Subcutaneous adipose tissue (tissue), 4 donors: Measurements from ENCODE around the gene CHD5. TPM values are rescaled to one million over a fixed set of nuclear protein-coding genes. Genes with fewer than 3 reads are reported as not detected.

Experiments
- CTCF ChIP-seq: fragments of 450-650 bp; IDR thresholded peaks from one replicate; pipeline ENCODE4 v1.5.1; 2016; ENCODE audit warnings: low read depth, mild to moderate bottlenecking, control low read depth, antibody characterized with exemption, moderate library complexity
- total RNA-seq, 4 donors: library from RNA; depleted of rRNA; stranded (reverse); fragments of >200 nt; gene quantifications; one replicate each; pipeline ENCODE4 v1.1.0, GENCODE V29; 2016

CHD5 gene
- total RNA-seq, 4 donors from 2014 or later: 0.19 to 0.49 (median 0.22) TPM; not detected in 1

DNA sequence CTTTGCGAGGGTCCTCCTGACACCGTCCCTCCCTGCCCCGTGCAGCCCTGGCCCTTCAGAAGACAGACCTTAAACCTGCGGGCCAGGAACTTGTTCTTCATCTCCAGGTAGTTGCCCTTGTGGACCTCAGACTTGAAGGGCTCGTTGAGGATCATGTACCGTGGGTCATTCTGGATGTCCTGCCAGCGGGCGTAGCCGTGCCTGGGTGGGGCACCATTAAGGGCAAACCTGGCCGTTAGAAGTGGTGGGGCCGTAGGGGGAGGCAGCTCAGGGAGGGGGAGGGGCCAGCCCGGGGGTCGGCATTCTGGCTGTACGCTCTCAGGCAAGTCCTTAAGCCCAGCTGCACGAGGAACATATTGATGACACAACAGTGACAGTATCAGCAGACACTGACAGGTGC lies 69.8 kb downstream of the CHD5 start:
- no peak for TF ChIP-seq CTCF

DNA sequence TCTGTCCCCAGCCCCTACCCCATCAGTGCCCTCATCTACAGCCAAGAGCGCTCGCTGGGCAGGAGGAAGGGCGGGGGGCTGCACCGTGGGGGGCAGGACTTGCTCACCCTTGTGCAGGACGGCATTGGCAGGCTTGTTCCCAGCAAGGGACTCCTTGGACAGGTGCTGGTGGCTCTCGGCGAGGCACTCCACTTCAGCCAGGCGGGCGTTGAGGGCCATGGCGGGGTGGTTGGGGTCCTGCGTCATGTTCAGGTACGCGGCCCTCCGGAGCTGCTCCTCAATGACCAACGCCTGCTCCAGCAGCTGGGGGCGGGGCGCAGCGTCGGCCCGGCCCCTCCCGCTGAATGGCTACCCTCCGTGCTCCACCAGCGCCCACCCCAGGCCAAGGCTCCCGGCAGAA lies 70.4 kb downstream of the CHD5 start:
- no peak for TF ChIP-seq CTCF

- no peak for TF ChIP-seq CTCF
Observed at GRCh38 chr1:6108937-6109614, 71.0 kb downstream of the CHD5 start.

- no peak for TF ChIP-seq CTCF
Observed at GRCh38 chr1:6108476-6108875, 71.6 kb downstream of the CHD5 start.

GRCh38 chr1:6107409-6108356 lies 72.4 kb downstream of the CHD5 start:
- TF ChIP-seq CTCF: no peak

GRCh38 chr1:6106977-6107376 lies 73.1 kb downstream of the CHD5 start:
- no peak for TF ChIP-seq CTCF

GRCh38 chr1:6106321-6106731 lies 73.8 kb downstream of the CHD5 start:
- no peak for TF ChIP-seq CTCF
